ENCODE results near the gene SLCO4A1.

The SLCO4A1 gene

DNA sequence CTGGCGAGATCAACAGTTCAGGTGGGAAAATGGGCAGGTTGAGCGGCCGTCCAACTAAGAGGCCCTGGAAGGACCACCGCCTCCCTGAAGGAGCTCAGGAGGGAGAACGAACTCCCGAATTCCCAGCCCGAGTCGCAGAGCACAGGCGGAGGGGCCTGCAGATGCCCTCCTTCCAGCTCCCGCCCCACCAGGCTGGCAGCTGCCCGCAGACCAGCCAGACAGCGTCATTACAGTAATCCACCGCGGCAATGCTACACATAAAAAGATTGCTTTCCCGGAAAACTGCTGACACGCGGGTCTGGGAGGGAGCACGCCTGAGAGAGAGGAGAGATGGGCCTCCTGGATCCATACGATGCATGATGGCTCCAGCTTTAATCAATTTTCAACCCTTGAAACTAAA lies 30.5 kb upstream of the SLCO4A1 start:
- TF ChIP-seq, protein P1, sequence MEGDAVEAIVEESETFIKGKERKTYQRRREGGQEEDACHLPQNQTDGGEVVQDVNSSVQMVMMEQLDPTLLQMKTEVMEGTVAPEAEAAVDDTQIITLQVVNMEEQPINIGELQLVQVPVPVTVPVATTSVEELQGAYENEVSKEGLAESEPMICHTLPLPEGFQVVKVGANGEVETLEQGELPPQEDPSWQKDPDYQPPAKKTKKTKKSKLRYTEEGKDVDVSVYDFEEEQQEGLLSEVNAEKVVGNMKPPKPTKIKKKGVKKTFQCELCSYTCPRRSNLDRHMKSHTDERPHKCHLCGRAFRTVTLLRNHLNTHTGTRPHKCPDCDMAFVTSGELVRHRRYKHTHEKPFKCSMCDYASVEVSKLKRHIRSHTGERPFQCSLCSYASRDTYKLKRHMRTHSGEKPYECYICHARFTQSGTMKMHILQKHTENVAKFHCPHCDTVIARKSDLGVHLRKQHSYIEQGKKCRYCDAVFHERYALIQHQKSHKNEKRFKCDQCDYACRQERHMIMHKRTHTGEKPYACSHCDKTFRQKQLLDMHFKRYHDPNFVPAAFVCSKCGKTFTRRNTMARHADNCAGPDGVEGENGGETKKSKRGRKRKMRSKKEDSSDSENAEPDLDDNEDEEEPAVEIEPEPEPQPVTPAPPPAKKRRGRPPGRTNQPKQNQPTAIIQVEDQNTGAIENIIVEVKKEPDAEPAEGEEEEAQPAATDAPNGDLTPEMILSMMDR (conservative IDR thresholded peaks at IDR 0.05; ENCODE audit: low read length), result no peak

DNA sequence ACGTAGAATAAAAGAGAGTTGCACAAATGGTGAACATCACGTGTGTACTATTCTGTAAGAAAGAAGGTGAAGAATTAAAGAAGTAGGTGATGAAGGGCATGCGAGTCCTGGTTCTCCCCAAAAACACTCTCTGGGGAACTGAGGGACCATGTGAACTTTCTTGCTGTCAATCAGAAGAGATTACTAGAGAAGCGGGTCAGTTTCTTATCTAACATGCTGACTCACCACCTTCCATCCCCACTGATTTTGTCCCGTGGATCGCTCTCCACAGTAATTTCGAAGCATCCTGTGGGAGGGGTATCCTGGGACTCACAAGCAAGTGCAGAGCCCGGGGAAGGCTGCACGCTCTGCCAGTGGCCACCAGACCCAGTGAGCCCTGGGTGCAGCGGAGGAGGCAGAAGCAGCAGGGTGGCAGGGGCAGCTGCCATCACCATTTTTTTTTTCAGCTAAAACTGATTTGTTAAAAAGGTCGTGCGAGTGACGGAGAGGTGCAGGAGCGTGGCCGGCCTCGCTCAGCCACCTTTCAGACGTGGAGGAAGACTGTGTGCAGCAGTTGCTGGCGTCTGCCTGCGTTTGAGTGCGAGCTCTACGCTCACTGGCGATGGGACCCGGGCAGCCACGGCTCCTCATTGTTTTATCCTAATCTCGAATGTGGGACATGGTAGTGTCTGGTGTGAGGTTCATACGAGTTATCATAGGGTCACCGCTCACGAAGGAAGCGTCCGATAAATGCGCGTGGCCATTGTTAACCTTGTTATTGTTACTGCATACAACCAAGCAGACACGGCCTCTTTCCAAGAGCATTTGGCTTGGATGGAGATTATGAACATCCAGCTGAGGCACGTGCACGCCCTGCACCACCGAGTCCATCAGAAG lies 28.0 kb upstream of the SLCO4A1 start:
- H3K4me3 ChIP-seq (ENCODE audit: low read length), result no peak overlapping the region
- TF ChIP-seq, protein P1 (conservative IDR thresholded peaks at IDR 0.05; ENCODE audit: low read length), result no peak
- no peak for DNase-seq (ENCODE audit: low read depth)

More for the DNA sequence above, 30.5 kb upstream of the SLCO4A1 start:
- DNase-seq (ENCODE audit: low read depth), result no peak
- no peak overlapping the region for H3K4me3 ChIP-seq (ENCODE audit: low read length)

DNA sequence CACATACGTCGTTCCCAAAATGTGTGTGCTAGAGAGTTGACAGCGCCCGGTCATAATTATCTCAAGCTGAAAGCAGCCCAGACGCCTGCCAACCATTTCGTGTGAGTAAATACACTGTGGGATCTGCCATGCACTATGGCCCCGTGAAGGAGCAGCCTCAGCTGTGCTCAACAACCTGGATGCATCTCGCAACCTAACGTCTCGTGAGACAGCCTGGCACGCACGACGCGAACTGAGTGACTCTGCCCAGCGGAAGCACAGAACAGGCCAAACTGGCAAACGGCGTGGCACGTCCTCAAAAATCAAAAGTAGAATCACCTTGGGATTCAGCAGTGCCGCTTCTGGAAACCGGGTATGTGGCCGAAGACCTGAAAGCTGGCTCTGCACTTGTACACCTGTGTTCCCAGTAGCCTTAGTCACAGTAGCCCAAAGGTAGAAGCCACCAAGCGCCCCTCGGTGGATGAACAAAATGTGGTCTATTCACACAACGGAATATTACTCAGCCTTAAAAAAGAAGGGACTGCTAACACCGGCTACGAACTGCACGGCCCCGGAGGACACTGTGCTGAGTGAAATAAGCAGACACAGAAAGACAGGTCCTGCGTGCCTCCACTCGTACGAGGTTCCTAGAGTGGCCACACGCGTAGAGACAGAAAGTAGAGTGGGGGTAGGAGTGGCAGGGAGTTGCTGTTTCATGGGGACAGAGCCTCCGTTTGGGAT lies 27.2 kb upstream of the SLCO4A1 start:
- no peak overlapping the region for H3K4me3 ChIP-seq (ENCODE audit: low read length)
- no peak for DNase-seq (ENCODE audit: low read depth)
- TF ChIP-seq, protein P1 (conservative IDR thresholded peaks at IDR 0.05; ENCODE audit: low read length), result no peak

DNA sequence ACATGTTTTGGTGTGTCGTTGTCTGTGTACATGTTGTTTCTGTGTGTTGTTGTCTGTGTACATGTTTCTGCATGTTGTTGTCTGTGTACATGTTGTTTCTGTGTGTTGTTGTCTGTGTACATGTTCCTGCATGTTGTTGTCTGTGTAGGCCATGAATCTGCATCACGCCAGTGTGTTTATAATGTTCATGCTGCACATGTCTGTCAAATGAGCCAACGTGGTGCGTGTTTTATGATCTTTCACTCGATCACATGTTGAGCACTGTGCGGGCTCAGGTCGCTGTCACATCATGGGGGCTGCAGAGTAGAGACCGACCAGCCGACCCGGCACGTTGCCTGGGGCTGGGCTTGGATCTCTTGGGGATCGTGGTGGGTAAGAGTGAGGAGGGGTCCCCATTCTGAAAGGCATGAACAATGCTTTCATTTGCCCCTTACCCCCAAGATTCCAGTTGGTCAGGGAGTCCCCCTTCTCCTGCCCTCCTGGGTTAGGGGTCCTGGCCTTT lies 26.5 kb upstream of the SLCO4A1 start:
- no peak overlapping the region for H3K4me3 ChIP-seq (ENCODE audit: low read length)
- DNase-seq (ENCODE audit: low read depth), result no peak

DNA sequence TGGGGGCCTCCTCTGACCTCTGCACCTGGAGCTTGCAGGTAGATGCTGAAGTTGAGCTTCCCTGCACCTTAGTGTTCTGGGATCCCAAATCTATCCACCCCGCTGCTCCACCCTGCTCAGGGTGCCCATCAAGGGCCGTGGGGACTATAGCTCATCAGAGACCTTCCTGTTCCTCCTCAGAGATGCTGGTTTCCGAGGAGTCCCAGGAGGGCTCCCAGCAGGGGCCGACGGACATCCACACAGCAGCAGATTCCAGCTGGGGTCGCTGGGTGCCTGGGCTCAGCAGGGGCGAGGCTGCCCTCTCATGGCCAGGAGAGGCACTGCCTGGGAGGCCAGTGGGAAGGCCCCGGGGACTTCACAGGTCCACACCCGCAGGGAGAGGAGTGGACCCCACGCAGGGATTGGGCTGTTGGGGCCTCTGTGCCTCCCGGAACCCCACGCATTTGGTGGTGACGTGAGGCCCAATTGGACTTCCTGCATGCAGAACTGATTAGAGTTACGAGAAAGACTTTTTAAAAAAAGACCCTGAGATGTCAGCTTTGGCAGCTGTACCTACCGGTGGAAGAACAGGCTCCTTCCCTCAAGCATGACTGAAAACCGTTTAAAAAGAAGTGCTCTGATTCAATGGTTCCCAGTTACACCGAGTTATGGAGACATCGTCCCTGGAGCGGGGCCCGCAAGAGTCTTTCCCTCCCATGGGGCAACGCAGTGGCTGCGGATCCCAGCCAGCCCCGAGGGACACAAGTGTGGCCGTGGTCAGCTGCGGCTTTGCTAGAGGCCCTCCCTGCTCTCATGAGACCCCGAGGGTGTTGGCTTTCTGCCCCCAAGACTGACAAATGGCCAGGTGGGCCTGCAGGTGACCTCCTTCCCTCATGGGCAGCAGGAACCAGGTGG lies 25.3 kb upstream of the SLCO4A1 start:
- TF ChIP-seq, protein P1 (conservative IDR thresholded peaks at IDR 0.05; ENCODE audit: low read length), result peak; percentile 86
- peak; percentile 39 for DNase-seq (ENCODE audit: low read depth)
- no peak overlapping the region for H3K4me3 ChIP-seq (ENCODE audit: low read length)

More for the DNA sequence above, 26.5 kb upstream of the SLCO4A1 start:
- TF ChIP-seq, protein P1 (conservative IDR thresholded peaks at IDR 0.05; ENCODE audit: low read length), result no peak

DNA sequence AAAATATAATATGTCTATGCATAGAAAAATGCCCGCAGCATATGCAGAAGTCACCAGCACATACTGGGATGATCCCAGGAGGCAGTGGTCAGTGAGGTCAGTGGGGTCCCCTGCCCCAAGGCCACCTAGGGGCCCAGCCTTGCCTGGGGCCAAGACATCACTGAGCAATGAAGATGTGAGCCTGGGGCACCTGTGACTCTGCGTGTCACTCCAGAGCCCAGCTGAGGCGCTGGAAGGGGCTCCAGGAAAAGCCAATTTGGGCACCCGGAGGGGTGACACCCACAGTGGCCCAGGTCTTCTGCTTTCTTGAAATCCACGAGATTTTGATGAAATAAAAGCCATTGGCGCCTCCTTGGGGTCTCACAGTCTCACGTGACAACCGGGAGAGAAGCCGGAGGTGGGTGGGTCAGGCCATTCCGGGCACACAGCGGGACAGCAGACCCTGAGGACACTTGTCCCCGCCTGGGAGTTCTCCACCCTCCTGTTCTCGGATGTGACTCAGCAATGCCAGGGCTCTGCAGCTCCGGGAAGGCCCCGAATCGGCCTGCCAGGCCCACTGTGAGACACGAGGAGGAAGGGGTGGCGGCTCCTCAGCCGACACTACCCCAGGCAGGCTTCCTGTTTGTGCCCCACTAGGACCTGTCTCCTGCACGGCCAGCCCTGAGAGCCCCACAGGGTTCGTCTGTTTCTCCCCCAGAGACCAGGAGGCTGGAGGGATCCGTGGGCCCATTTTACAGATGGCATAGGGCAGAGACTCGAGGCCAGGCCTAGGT lies 24.4 kb upstream of the SLCO4A1 start:
- H3K4me3 ChIP-seq (ENCODE audit: low read length), result no peak overlapping the region
- DNase-seq (ENCODE audit: low read depth), result no peak
- TF ChIP-seq, protein P1 (conservative IDR thresholded peaks at IDR 0.05; ENCODE audit: low read length), result no peak; the same call in 1 of the 2 replicates
